ENCODE measurements around the gene NLK.

- TF ChIP-seq CTCF (IDR thresholded peaks at IDR 0.05; ENCODE audit: insufficient read depth, low read length, poor library complexity, severe bottlenecking) (no peak), EZH2phosphoT487 (conservative IDR thresholded peaks at IDR 0.05; ENCODE audit: low read length) (no peak)
These were observed 118.8 kb downstream of the NLK start for GRCh38 chr17:28161311-28161710.

Data from SU-DHL-6 (cell line).